Measurements from ENCODE around the gene SSU72. TPM values are rescaled to one million over a fixed set of nuclear protein-coding genes. Genes with fewer than 3 reads are reported as not detected.
A peak's percentile ranks its signal among the peaks of the same experiment; 100 is the strongest.

Gene SSU72
- polyA plus RNA-seq, 1 of the 3 experiments (the other 2 are of a cell fraction) = 104 TPM

DNA sequence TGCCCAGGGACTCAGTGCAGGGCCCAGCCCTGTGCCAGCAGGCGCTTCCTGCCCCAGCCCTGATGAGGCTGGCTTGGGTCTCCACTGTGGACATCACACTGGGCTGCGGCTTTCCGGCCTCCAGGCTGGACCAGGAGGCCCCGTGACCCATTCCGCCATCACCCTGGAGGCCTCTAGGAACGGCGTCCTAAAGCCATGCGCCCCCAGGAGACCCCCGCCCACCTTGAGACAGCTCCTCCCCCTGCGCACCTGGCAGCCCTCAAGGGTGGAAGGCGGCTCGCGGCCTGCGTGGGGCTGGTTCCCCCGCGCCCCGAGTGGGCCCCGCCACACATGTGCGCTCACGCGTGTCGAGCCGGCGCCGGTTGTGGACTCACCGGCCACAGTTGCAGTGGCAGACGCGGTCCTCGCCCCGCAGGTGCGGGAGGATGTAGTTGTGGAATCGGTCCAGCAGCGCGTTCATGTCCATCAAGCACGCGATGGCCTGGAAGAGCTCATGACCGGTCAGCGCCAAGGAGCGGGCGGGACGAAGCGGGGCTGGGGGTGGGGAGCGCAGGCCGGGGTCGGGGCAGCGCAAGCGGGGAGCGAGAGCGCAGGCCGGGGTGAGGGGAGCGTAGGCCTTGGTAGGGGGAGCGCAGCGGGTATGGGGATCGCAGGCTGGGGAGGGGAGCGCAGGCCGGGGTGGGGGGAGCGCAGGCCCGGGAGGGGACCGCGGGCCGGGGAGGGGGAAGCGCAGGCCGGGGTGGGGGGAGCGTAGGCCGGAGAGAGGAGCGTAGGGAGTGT, 35.2 kb downstream of the SSU72 start:
- no peaks in the 10 kb centered on the region for H3K9me3 ChIP-seq
- H3K4me2 ChIP-seq = peak overlapping the region; percentile 66; the same call in 1 of the 2 replicates
- peaks cover 5% of the 10 kb centered on the region for H3F3A ChIP-seq (replicated peaks; ENCODE audit: insufficient read depth)
- DNase-seq = peak; percentile 87
- no peak overlapping the region for H2AFZ ChIP-seq (ENCODE audit: low read depth)
- 56% methylated on average over 12 of the region's 66 CpGs for WGBS (ENCODE audit: low lambda C conversion rate)
- peak overlapping the region in 1 of 2 experiments; percentile 50; a peak in 3 of 4 replicates for H3K4me3 ChIP-seq (ENCODE audit: low read depth in 2 of 2, low read length in 1 of 2)
- ChIA-PET POLR2A (interaction anchor here (1.0 kb wide), 1 partner anchor 137 kb away, joined by 3 read pairs; no protein-coding TSS in a partner anchor), CTCF (interaction anchor here (0.9 to 1.0 kb wide), 2 partner anchors 14 to 35 kb away, joined by 3 to 4 read pairs; no protein-coding TSS in a partner anchor)
- no peaks in the 10 kb centered on the region for H4K20me1 ChIP-seq (ENCODE audit: insufficient read depth)
- 0 out of 2 replicates have a peak overlapping the region, but pooled peaks have one; percentile 39 for H3K9ac ChIP-seq
- peak overlapping the region in 1 of 2 experiments; percentile 64; a peak in 2 of 4 replicates for H3K27ac ChIP-seq (ENCODE audit: low read depth in 2 of 2, low read length in 1 of 2)
- H3K36me3 ChIP-seq (replicated peaks in 1 of 2; ENCODE audit: control insufficient read depth in 1 of 2, insufficient read depth in 2 of 2, low read length in 1 of 2) = peaks cover 0 to 37% of the 10 kb centered on the region in 2 experiments
- TF ChIP-seq RFX5 (IDR thresholded peaks at IDR 0.05; ENCODE audit: low read length) (no peak), EZH2phosphoT487 (IDR thresholded peaks at IDR 0.05; ENCODE audit: borderline replicate concordance, low read depth) (no peak), CTCF (IDR thresholded peaks at IDR 0.05) (no peak), RCOR1 (IDR thresholded peaks at IDR 0.05; ENCODE audit: low read length) (no peak), SIN3A (IDR thresholded peaks at IDR 0.05; ENCODE audit: borderline replicate concordance, low read depth, low read length) (no peak), GATA2 (CRISPR knock-in tag; IDR thresholded peaks at IDR 0.05) (no peak), TEAD4 (IDR thresholded peaks at IDR 0.05; ENCODE audit: borderline replicate concordance, insufficient read depth) (no peak), SMC3 (IDR thresholded peaks at IDR 0.05; ENCODE audit: low read depth, low read length) (no peak), MXI1 (IDR thresholded peaks at IDR 0.05; ENCODE audit: low read depth, low read length) (0 out of 2 replicates have a peak, but pooled peaks have one; percentile 28), FOXM1 (IDR thresholded peaks at IDR 0.05; ENCODE audit: low read depth) (no peak), CHD2 (IDR thresholded peaks at IDR 0.05; ENCODE audit: low read length, partially characterized antibody) (peak; percentile 21), GABPA (IDR thresholded peaks at IDR 0.05; ENCODE audit: low read depth) (no peak)
- TF ChIP-seq, protein P1, sequence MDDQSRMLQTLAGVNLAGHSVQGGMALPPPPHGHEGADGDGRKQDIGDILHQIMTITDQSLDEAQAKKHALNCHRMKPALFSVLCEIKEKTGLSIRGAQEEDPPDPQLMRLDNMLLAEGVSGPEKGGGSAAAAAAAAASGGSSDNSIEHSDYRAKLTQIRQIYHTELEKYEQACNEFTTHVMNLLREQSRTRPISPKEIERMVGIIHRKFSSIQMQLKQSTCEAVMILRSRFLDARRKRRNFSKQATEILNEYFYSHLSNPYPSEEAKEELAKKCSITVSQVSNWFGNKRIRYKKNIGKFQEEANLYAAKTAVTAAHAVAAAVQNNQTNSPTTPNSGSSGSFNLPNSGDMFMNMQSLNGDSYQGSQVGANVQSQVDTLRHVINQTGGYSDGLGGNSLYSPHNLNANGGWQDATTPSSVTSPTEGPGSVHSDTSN (IDR thresholded peaks at IDR 0.05) = 0 out of 2 replicates have a peak, but pooled peaks have one; percentile 13
- TF ChIP-seq, protein P2, sequence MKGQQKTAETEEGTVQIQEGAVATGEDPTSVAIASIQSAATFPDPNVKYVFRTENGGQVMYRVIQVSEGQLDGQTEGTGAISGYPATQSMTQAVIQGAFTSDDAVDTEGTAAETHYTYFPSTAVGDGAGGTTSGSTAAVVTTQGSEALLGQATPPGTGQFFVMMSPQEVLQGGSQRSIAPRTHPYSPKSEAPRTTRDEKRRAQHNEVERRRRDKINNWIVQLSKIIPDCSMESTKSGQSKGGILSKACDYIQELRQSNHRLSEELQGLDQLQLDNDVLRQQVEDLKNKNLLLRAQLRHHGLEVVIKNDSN (IDR thresholded peaks at IDR 0.05; ENCODE audit: borderline replicate concordance, low read depth) = no peak
- H3K79me2 ChIP-seq (ENCODE audit: insufficient read depth) = no peaks in the 10 kb centered on the region
- peaks cover 0 to 17% of the 10 kb centered on the region in 2 experiments; a peak in 1 of 4 replicates for H3K4me1 ChIP-seq (ENCODE audit: control insufficient read depth in 1 of 2, insufficient read depth in 2 of 2, low read depth in 1 of 2, low read length in 1 of 2)
- no peaks in the 10 kb centered on the region for H3K9me2 ChIP-seq
- H3K27me3 ChIP-seq (ENCODE audit: insufficient read depth) = no peaks in the 10 kb centered on the region

Measured in SK-N-SH (cell line).